ENCODE measurements around the gene SLCO1C1.

The SLCO1C1 gene

DNA sequence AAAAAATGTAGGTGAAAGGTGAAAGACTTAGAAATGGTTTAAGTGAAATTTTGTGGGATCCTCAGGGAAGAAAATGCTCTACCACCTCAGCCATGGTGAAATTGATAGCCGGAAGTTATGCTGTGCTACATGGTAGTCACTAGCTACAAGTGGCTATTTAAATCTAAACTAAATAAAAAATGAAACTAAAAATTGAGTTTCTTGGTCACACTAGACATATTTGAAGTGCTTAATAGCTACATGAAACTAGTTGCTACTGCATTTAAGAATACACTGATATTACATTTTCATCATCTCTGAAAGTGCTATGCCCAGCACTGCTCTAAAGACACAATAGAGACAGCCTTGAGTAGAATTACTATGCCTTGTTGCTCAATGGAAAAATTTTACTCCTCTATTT lies 105.0 kb downstream of the SLCO1C1 start:
- DNase-seq, result no peak

GRCh38 chr12:20801035-20801434 lies 105.9 kb downstream of the SLCO1C1 start:
- DNase-seq, result no peak
